Heart left ventricle (tissue), 13 donors: ENCODE data around the gene TMEM218.

ENCODE experiments used
- CTCF ChIP-seq, 12 donors: fragments of 200-600 bp; sonication (generic) in 4 of 12; IDR thresholded peaks; one replicate each; pipeline versions ENCODE4 v1.5.0 to v1.8.0; 2018 to 2022; ENCODE audit warnings: antibody characterized with exemption in 12 of 12, mild to moderate bottlenecking in 5 of 12
- POLR2A ChIP-seq, 2 donors: fragments of 450-650 bp; IDR thresholded peaks; one replicate each; pipeline ENCODE4 v1.6.1; 2017; ENCODE audit warnings: antibody characterized with exemption in 2 of 2, mild to moderate bottlenecking in 2 of 2, moderate library complexity in 2 of 2
- donor health status: ischemic (EF 13 %, LVEDD 7.1; RV severe dilation, severe dysfunction).
- donor health status: DM: no; HTN: yes; CAD: no.
- donor health status: DM: no; HTN: no; CAD: no.
- donor health status: ischemic (EF 25% LVEDD 6.9; RV normal size, moderate dysfunction).
- donor health status: ischemic (EF 25% LVEDD 5.7; RV mildly dilated, moderate dysfunction).
- donor health status: ischemic (EF 35%, LVEDD 5.7; RV mildly dilated, moderate dysfunction).
- donor health status: nonischemic (EF 11% LVEDD 7.7; RV severe dilation, severe dysfunction).
- donor health status: DM: yes; HTN: yes; CAD: no.
- donor health status: PGD.
- donor health status: ischemic (EF 29% LVEDD 5.4; RV normal size, mild dysfunction).
- donor health status: nonischemic (EF 23%, LVEDD 6.1; RV moderate dilation, normal function).

GRCh38 chr11:125148743-125149142, 37.3 kb upstream of the TMEM218 start:
- no peak for TF ChIP-seq POLR2A (IDR thresholded peaks at IDR 0.05)
- TF ChIP-seq CTCF (IDR thresholded peaks at IDR 0.05): no peak
